Fibroblast of mammary gland (primary cell): ENCODE data around the gene PHLDA3.

ENCODE experiments used
- DNase-seq: peaks from one replicate; pipeline ENCODE4 v3.0.0-alpha.2; 2010; ENCODE audit warnings: low read depth
- H3K4me3 ChIP-seq: 2 replicates; pipeline ENCODE4 v1.5.1; 2011; ENCODE audit warnings: low read depth, mild to moderate bottlenecking, low read length, moderate library complexity; ENCODE audit not compliant: control insufficient read depth
- CTCF ChIP-seq: conservative IDR thresholded peaks from 2 replicates; pipeline ENCODE4 v1.5.1; 2011; ENCODE audit warnings: low read depth, low read length, inconsistent platforms; ENCODE audit not compliant: control insufficient read depth, insufficient read depth

PHLDA3 gene

DNA sequence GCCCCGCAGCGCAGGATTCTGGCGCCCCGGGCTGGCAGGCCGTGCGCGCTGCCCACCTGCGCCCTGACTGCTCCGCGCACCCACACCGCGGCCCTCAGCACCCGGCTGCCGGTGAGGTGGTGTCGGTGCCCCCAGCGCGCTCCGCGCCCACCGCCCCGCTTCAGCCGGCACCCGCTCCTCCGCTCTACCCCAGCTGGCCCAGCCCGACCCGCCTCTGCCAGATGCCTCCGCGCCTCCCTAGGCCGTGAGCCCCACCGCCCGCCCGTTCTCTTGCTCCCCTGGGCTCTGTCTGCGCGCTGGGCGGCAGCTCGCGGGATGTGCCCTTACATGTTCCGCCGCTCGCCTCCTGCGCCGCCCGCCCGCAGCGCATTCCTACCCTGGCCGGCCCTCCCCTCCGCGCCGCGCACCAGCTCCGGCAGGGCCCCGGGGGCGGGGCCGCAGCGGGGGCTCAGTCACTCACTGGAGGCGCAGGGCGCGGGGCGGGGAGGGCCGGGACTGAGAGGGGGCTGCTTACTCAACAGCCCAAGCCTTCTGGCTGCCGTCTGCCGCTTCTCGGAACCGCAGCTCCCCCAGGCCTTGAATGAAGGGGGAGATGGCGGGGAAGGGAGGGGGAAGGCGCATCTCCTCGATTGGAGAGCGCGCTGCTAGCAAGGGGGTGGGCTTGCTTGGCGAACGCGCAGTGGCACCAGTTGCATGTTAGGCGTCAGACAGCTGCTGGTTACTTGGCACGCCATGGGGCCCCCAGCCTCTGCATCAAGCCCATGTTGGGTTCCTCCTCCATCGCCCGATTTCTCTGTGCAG is at the start of gene PHLDA3:
Gene PHLDA3, minus strand, starts transcription at position 345 of the 801 bp plus-strand sequence. CDS start 402 bp downstream, outside the sequence.
- peak; percentile 84 for DNase-seq
- TF ChIP-seq CTCF: no peak
- H3K4me3 ChIP-seq: peak within 1 kb of the TSS; percentile 96

GRCh38 chr1:201518071-201518470 is 49.1 kb upstream of the PHLDA3 start:
- no peak for TF ChIP-seq CTCF
- DNase-seq: no peak
- no peak overlapping the region for H3K4me3 ChIP-seq

GRCh38 chr1:201517631-201518030 is 48.6 kb upstream of the PHLDA3 start:
- TF ChIP-seq CTCF: no peak
- no peak overlapping the region for H3K4me3 ChIP-seq
- DNase-seq: no peak

GRCh38 chr1:201516511-201517127 is 47.6 kb upstream of the PHLDA3 start:
- no peak overlapping the region for H3K4me3 ChIP-seq
- no peak for DNase-seq
- no peak for TF ChIP-seq CTCF

DNA sequence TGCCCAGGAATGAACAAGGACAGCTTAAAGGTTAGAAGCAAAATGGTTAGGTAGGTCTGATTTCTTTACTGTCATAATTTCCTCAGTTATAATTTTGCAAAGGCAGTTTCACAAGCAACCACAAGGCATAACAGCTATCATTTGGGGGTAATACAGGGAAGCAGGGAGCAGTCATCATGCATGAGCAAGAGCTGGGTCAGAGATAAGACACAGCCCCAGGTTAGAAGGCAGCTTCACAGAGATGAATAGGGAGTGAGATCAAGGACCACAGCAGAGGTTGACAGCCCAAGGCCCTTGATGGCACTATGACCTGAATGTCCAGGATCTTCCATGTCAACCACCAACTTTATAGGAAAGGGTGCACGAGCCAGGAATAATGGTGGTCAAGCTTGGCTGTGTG is 46.9 kb upstream of the PHLDA3 start:
- TF ChIP-seq CTCF: no peak
- H3K4me3 ChIP-seq: no peak overlapping the region
- DNase-seq: no peak

GRCh38 chr1:201515062-201515750 is 46.2 kb upstream of the PHLDA3 start:
- no peak for TF ChIP-seq CTCF
- DNase-seq: no peak
- no peak overlapping the region for H3K4me3 ChIP-seq
